ENCODE results near the gene PCSK6.

Gene PCSK6

DNA sequence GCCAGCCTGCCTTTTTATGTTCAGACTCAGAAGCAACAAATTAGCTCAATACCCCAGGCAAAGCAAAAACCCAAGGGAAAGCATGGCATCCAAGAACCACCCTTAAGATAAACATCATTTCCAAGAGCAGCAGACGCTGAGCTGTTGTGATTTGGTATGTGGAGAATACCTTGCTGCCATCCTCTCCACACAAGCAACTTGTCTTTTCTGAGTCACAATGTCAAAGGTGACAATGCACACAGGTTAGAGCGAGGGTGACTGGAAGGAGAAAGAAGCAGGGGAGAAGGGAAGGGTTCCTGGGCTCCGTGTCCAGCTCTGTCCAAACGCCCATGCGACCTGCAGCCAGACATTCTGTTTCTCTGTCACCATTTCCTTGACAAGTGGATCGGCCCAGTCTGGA is 6.0 kb downstream of the PCSK6 start:
- DNase-seq (ENCODE audit: low spot score): no peak

- DNase-seq (ENCODE audit: low spot score): no peak
Measured at GRCh38 chr15:101482526-101483371, 6.8 kb downstream of the PCSK6 start.

DNA sequence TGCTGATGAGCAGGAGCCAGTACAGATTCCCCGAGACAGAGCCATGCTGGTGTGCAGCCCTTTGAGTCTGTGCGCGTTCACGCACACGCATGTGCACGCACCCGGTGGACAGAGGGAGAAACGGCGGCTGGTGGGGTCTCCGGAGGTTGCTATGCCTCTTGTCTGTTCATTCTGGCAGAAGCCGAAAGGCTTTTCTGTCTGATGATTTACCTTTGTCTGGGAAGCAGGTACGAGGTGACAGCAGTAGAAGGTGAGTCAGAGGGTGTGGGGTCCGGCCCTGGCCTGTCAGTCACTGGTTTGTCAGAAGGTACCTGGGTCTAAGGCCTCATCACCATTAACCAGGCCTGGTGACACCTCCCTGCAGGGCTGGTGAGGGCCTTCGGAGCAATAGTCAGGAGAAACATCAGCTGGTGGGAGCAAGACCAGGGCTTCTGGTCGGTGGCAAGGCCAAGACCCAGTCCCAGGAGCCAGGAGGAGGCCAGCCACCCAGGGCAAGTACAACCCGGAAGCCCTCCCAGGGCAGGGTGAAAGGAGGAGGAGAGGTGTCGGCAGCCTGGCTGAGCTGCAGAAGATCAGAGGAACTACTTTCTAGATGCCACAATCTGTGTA is 7.5 kb downstream of the PCSK6 start:
- DNase-seq (ENCODE audit: low spot score): no peak

GRCh38 chr15:101481381-101481705 is 8.2 kb downstream of the PCSK6 start:
- no peak for DNase-seq (ENCODE audit: low spot score)

- no peak for DNase-seq (ENCODE audit: low spot score)
Measured at GRCh38 chr15:101480613-101481380, 8.7 kb downstream of the PCSK6 start.

- DNase-seq (ENCODE audit: low spot score): no peak
Measured at GRCh38 chr15:101479851-101480612, 9.5 kb downstream of the PCSK6 start.

DNA sequence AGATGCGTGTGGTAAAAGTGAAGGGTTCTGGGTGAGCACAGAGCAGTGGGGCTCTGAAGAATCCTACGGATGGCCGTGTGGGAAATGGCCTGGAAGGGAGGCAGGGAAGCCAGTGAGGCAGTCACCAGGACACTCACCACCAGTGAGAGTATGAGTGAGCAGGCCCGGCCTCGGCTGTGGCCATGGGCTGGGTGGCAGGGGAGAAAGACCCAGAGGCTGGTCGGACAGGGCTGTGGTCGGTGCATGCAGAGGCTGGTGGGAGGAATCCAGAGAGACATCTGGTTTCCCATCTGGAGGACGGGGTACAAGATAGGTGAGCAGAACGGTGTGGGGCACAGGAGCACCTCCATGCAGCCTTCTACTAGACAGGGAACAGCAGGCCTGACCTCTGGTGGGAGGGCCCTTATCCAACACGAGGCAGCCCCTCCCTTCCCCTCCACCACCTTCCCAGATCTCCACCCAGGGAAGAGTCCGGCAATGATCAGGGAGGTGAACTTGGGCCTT is 10.1 kb downstream of the PCSK6 start:
- no peak for DNase-seq (ENCODE audit: low spot score)

DNA sequence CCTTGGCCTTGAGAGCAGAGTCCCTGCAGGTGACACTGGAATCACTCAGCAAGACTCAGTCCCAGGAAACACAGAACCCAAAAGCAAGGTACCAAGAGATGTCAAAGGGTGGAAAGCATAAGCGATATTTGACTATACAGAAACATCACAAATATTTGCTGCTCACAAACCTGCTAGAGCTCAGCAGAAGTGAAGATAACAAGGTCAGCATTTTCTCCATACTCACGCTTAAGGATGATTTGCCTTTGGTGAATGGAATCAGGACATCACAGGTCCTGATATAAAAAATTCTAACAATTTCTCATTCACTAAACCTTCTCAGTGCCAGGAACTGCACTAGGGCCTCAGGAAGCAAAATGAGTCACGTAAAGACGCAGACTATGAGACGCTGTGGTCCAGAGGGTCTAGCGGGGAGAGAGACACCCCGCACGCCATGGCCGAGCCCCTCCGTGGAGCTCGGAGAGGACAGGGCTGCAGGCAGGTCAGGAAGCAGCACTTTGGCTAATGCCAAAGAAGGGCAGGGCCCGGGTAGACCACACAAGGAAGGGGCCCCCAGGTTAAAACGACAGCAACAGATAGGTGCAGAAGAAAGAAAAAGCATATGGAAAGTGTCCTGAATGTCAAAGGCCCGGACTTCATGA is 10.7 kb downstream of the PCSK6 start:
- DNase-seq (ENCODE audit: low spot score): no peak

DNA sequence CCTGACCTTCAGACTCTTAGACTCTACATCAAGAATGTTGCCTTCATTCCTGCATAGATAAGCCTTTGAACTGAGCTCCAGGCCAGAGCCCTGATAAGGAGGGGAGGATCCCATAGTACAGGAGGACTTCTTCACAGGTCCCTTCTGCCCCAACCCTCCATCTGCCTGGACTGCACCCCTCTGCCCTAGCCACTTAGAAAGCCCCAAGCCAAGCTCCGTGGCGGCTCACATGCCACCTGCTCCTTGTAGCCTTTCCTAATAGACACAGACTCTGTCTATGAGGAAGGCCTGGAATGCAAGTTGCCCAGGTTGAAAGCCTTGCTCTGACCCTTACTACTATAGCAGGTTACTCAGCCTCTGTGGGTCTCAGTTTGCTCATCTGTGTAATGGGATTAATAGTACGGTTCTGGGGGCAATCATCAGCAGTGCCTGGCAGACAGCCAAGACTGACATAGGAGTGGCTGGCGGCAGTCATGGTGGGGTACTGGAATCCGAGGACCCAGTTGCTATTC is 11.6 kb downstream of the PCSK6 start:
- no peak for DNase-seq (ENCODE audit: low spot score)

GRCh38 chr15:101476756-101477155 is 12.8 kb downstream of the PCSK6 start:
- DNase-seq (ENCODE audit: low spot score): no peak

GRCh38 chr15:101474983-101475382 is 14.5 kb downstream of the PCSK6 start:
- no peak for DNase-seq (ENCODE audit: low spot score)

DNA sequence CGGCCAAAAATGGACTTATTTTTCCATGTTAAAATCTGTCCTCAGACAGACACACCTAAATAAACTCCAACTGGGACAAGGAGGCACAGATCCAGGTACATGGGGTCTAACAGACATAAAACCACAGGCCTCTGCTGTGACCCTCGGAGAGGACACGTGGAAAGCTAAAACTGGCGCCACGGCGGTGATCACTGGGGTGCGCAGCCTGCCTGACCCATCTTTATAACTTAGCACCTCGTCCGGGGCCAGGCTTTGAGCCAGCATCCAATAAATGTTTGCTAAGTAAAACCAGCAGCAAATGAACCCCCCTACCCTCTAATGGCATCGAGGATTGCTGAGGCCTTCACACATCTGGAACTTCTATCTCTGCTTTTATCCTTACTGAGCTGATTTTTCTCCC is 15.3 kb downstream of the PCSK6 start:
- DNase-seq (ENCODE audit: low spot score): no peak

GRCh38 chr15:101472033-101472432 is 17.5 kb downstream of the PCSK6 start:
- DNase-seq (ENCODE audit: low spot score): no peak

- DNase-seq (ENCODE audit: low spot score): no peak
Measured at GRCh38 chr15:101470548-101471239, 18.8 kb downstream of the PCSK6 start.

DNA sequence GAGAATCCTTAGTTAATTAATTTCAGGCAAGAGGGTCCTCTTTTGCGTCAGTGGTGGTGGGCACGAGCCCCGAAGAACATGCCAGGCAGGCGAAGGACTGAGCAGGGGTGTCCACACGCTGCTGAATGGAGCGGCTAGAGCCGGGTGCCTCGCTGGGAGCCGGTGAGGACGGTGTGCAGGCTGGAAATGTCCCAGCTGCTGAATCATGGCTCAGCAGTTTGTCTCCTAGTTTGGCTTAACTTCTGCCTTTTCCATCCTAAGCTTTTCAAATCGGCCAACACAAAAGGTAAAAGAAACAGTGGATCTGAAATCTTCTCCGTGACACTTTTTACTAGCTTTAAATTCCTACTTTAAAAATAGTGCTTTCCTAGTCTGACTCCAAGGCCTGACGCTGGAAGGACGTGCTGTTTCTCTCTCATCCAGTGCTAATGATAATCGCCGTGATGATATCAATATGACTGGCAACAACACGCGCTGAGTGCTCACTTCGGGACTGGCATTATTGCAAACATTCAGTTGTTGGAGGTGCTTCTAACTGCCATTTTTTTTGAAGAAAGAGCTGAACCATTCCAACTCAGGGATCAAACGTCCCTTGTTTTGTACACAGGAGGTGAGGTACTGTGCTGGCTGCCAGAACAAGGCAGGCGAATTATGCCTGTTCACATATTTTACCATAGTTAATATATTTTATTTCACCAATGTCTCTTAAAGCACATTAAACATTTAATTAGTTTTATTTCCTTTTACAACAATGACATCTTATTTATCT is 19.8 kb downstream of the PCSK6 start:
- DNase-seq (ENCODE audit: low spot score): no peak

- DNase-seq (ENCODE audit: low spot score): no peak
Measured at GRCh38 chr15:101466188-101466587, 23.3 kb downstream of the PCSK6 start.

DNA sequence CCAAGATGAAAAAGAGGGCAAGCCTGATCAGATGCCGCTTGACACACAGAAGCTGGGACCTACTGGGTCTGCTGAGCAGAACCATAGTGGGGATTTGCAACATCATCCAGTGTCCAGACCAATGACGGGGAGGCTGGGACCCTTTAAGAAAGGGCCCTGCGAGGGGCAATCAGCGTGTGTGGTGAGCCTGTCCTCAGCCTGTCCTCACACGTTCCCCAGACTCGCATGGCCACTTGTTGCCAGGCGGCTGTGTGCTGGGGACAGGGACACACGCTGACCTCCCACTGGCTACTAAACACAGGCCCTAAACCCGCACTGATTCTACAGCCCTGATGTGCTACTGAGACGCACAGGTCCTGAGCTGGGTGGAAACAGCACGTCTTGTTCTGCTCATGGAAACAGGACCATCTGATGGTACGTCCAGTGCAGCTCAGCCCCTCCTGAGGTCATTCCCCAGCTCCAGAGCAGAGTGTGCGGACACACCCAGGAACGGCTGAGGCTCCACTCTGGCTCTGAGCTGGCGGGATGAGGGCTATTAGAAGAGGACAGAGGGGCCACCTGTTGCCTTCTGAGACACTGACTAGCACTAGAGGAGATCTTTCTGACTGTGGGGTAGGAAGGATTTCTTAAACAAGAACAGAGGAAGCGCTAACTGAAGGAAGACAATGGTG is 24.4 kb downstream of the PCSK6 start:
- DNase-seq (ENCODE audit: low spot score): no peak

DNA sequence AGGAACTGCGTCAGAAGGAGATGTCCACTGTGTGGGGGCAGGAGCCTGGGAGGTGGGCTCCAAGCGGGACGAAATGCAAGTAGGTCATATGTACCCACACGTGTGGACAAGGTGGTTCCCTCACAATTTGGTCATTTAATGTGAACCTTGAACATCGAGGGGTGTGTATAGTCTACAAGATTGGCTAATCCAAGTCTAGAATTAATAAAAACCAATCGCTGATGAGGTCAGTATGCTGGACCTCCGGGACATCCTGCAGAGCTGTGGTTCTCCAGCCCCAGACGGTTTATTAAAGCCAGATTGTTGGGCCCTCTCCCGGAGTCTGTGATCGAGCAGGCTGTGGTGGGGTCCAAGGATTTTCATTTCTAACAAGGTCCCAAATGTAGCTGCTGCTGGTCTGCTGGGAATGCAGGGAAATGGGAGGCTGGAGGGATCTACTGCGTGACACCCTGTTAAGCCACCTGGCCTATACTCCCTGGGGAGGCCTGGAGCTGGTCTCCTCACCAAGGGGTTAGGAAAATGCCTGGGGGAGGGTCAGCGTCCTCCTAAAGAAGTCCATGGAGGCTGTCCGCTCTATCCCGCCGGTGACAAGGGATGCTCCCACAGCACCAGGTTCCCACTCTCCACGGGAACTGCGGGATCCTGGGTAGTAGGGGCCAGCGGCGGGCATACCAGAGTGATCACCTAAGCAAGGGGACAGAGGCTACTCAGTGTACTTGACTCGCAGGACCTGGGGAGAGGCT is 25.1 kb downstream of the PCSK6 start:
- no peak for DNase-seq (ENCODE audit: low spot score)

All from SK-N-DZ (cell line).